CD4-positive, alpha-beta memory T cell (primary cell): Measurements from ENCODE around the gene KCNIP4. TPM values are rescaled to one million over a fixed set of nuclear protein-coding genes. Genes with fewer than 3 reads are reported as not detected.

Source experiments
- CTCF ChIA-PET: fragments of 350-600 bp; sonication (Branson Sonifier 250); formaldehyde crosslinking; loops from one replicate; lab custom pipeline; 2021; ENCODE audit warnings: inconsistent platforms; ENCODE audit not compliant: partially characterized antibody; lab: Charles Lee
- POLR2A ChIA-PET: fragments of 350-600 bp; sonication (Branson Sonifier 250); formaldehyde crosslinking; loops from one replicate; lab custom pipeline; 2021; ENCODE audit not compliant: partially characterized antibody; lab: Charles Lee
- DNase-seq, 5 donors: peaks; one replicate each; pipeline versions ENCODE4 v3.0.0 to v3.0.0-alpha.2; 2020 to 2022; ENCODE audit warnings: mixed read lengths in 1 of 5
- H3K27ac ChIP-seq: one replicate; pipeline ENCODE4 v1.7.0; 2013; ENCODE audit warnings: low read depth, low read length
- H3K27me3 ChIP-seq: 2 replicates; pipeline ENCODE4 v1.7.0; 2013; ENCODE audit warnings: mild to moderate bottlenecking, low read length, moderate library complexity; ENCODE audit not compliant: insufficient read depth
- H3K36me3 ChIP-seq: 2 replicates; pipeline ENCODE4 v1.7.0; 2013; ENCODE audit warnings: mild to moderate bottlenecking, low read length, moderate library complexity; ENCODE audit not compliant: insufficient read depth
- H3K4me1 ChIP-seq: 2 replicates; pipeline ENCODE4 v1.7.0; 2013; ENCODE audit warnings: mild to moderate bottlenecking, low read length, moderate library complexity; ENCODE audit not compliant: insufficient read depth
- H3K4me3 ChIP-seq, 2 donors: one replicate each; pipeline ENCODE4 v1.7.0; 2013; ENCODE audit warnings: low read length in 2 of 2, mild to moderate bottlenecking in 1 of 2
- H3K9me3 ChIP-seq, 2 donors: one replicate each; pipeline ENCODE4 v1.7.0; 2013; ENCODE audit warnings: low read length in 2 of 2, control low read depth in 1 of 2; ENCODE audit not compliant: control insufficient read depth in 1 of 2
- H3K27ac Mint-ChIP-seq, 7 donors: one replicate each; pipeline ENCODE4 v1.8.0; 2020 to 2021; ENCODE audit warnings: mixed read lengths in 7 of 7, mild to moderate bottlenecking in 6 of 7, inconsistent platforms in 3 of 7, moderate library complexity in 3 of 7
- H3K27me3 Mint-ChIP-seq, 2 donors: one replicate each; pipeline ENCODE4 v1.8.0; 2020 to 2021; ENCODE audit warnings: mixed read lengths in 2 of 2
- H3K36me3 Mint-ChIP-seq, 2 donors: one replicate each; pipeline ENCODE4 v1.8.0; 2020 to 2021; ENCODE audit warnings: mixed read lengths in 2 of 2, inconsistent platforms in 1 of 2, mild to moderate bottlenecking in 1 of 2
- H3K4me1 Mint-ChIP-seq, 4 donors: one replicate each; pipeline ENCODE4 v1.8.0; 2020 to 2021; ENCODE audit warnings: mixed read lengths in 4 of 4, mild to moderate bottlenecking in 1 of 4
- H3K4me3 Mint-ChIP-seq, 8 donors: one replicate each; pipeline ENCODE4 v1.8.0; 2020 to 2021; ENCODE audit warnings: mixed read lengths in 8 of 8, mild to moderate bottlenecking in 7 of 8, moderate library complexity in 6 of 8, inconsistent platforms in 3 of 8
- H3K9me3 Mint-ChIP-seq, 8 donors: one replicate each; pipeline ENCODE4 v1.8.0; 2020 to 2021; ENCODE audit warnings: mixed read lengths in 8 of 8, mild to moderate bottlenecking in 5 of 8, inconsistent platforms in 3 of 8, moderate library complexity in 1 of 8
- intact Hi-C: fragments of 100-400 bp; cut with micrococcal nuclease; formaldehyde crosslinking; loops from one replicate; pipeline ENCODE4 v1.15.1; 2023
- polyA plus RNA-seq, 2 donors: library from polyadenylated mRNA; unstranded; fragments of 300-500 nt; fragmentation: Illumina TruSeq; gene quantifications; one replicate each; pipeline ENCODE4 v1.2.3, GENCODE V29; 2021
- total RNA-seq, 2 experiments: library from RNA; stranded (reverse); gene quantifications; one replicate each; pipeline ENCODE4 v1.2.3, GENCODE V29; 2021

Gene KCNIP4
- total and polyA plus RNA-seq, 4 experiments from 2014 or later, result 0.11 to 0.26 TPM; not detected in 2

DNA sequence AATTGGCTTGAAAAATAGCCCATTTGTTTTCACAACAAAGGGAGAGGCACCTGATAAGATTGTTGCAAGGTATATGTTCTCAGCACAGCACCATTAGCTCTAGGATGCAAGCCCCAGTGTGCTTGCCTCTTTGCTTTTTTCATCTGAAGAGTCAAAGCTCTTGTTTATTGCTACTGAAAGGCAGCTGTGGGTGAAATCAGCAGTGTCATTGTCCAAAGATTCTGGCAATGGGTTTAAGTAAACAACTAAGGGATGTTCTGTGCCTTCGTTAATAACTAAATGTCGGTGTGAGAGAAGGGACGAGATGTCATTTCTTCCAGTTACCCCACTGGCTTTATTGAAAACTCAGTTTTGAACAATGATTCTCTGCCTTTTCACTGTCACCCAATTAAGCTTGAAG is 567.7 kb downstream of the KCNIP4 start:
- no peak overlapping the region for H3K4me3 ChIP-seq
- Mint-ChIP-seq H3K36me3 (no peaks in the 10 kb centered on the region), H3K27ac (no peak overlapping the region), H3K9me3 (peaks cover 0 to 12% (median 1%) of the 10 kb centered on the region in 8 donors), H3K4me3 (no peak overlapping the region), H3K27me3 (no peaks in the 10 kb centered on the region), H3K4me1 (no peaks in the 10 kb centered on the region)
- ChIA-PET POLR2A (no interaction called here), CTCF (no interaction called here)
- H3K36me3 ChIP-seq, result no peaks in the 10 kb centered on the region
- no peaks in the 10 kb centered on the region for H3K4me1 ChIP-seq
- no peaks in the 10 kb centered on the region for H3K27me3 ChIP-seq
- intact Hi-C loops, result no loop called here
- H3K27ac ChIP-seq, result no peak overlapping the region
- DNase-seq, result peak in 1 of 5 donors; percentile 33
- no peaks in the 10 kb centered on the region for H3K9me3 ChIP-seq

DNA sequence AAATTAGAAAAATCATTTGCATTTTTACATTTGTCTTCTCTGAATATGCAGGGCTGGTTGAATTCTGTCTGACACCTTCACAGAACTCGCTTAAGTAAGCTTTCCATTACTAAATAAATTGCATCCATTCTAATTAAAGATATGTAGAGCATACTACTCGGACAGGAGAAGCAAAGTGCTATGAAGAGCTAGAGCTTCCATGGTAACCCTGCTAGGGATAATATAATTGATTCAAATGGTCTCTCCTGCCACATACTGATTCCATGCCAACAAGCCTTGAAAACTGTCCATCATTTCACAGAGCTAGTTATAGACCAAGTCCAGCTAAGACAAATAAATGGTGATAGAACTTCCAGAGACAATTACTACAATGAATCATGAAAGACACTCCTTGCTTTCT is 571.5 kb downstream of the KCNIP4 start:
- no peak overlapping the region for H3K27ac ChIP-seq
- ChIA-PET CTCF (no interaction called here), POLR2A (interaction anchor here (0.6 kb wide), 1 partner anchor 22 kb away, joined by 3 read pairs; no protein-coding TSS in a partner anchor)
- peaks cover 0 to 12% (median 3%) of the 10 kb centered on the region in 8 donors for H3K9me3 Mint-ChIP-seq
- H3K27me3 ChIP-seq, result no peaks in the 10 kb centered on the region
- intact Hi-C loops, result no loop called here
- H3K36me3 ChIP-seq, result no peaks in the 10 kb centered on the region
- H3K27me3 Mint-ChIP-seq, result no peaks in the 10 kb centered on the region
- no peak overlapping the region for H3K27ac Mint-ChIP-seq
- no peaks in the 10 kb centered on the region for H3K9me3 ChIP-seq
- DNase-seq, result no peak
- no peak overlapping the region for H3K4me3 Mint-ChIP-seq
- no peaks in the 10 kb centered on the region for H3K36me3 Mint-ChIP-seq
- no peak overlapping the region for H3K4me3 ChIP-seq
- H3K4me1 Mint-ChIP-seq, result no peaks in the 10 kb centered on the region
- H3K4me1 ChIP-seq, result no peaks in the 10 kb centered on the region

DNA sequence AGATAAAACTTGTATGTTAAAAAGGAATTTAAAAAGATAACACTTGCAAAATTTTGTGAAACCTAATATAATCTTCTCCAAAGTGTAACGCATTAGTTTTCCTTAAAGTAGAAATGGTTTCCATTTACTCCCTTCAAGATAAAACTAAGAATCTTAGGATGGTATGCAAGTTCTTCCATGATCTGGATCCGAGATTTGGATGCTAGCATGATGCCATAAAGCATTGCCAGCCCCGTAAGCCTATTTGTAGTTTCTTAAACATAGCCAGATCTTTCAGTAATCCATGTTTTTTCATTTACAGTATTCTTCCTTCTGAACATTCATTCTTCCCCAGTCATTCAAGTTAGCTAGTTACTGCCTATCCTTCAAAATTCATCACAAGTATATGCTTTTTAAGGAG is 572.4 kb downstream of the KCNIP4 start:
- Histone ChIP-seq H3K4me3 (no peak overlapping the region), H3K4me1 (no peaks in the 10 kb centered on the region), H3K36me3 (no peaks in the 10 kb centered on the region), H3K27me3 (no peaks in the 10 kb centered on the region), H3K27ac (no peak overlapping the region), H3K9me3 (no peaks in the 10 kb centered on the region)
- no peak for DNase-seq
- no peaks in the 10 kb centered on the region for H3K4me1 Mint-ChIP-seq
- H3K27me3 Mint-ChIP-seq, result no peaks in the 10 kb centered on the region
- ChIA-PET CTCF (no interaction called here), POLR2A (no interaction called here)
- H3K9me3 Mint-ChIP-seq, result peaks cover 0 to 8% (median 3%) of the 10 kb centered on the region in 8 donors
- intact Hi-C loops, result no loop called here
- H3K36me3 Mint-ChIP-seq, result no peaks in the 10 kb centered on the region
- no peak overlapping the region for H3K27ac Mint-ChIP-seq
- no peak overlapping the region for H3K4me3 Mint-ChIP-seq

DNA sequence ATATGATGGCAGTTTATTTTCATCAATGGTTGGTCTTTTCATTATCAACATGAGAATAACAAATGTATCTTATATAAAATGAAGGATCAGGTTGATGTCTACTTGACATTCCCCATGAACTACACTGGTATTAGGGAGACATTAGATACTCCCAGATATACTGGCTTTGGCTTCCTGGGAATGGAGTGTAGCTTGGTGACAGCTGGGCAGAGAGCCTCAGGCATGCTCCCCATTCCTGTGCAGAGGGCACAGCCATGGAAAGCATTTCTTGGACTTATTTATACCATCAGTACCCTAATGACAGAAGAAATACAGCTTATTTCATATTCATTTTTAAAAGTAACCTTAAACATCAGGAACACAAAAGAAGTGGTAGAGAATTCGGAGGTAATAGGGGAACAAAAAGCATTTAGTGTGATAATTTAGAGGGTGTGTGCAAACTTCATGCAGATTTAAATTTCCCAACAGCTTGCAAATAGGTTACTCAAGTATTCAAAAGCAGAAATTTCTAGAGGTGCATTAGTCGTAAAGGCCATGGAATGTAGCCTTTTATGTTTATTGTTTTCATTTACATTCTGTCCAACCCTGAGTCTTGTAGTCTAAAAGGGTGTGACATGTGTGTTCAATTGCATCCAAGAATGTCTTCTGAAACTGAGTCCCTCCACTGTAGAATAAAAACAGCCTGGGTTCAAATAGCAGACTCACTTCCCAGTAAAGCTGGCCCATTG is 573.8 kb downstream of the KCNIP4 start:
- H3K4me1 ChIP-seq, result no peaks in the 10 kb centered on the region
- Mint-ChIP-seq H3K4me3 (no peak overlapping the region), H3K27ac (no peak overlapping the region), H3K4me1 (no peaks in the 10 kb centered on the region), H3K27me3 (no peaks in the 10 kb centered on the region), H3K36me3 (no peaks in the 10 kb centered on the region), H3K9me3 (peaks cover 0 to 9% (median 5%) of the 10 kb centered on the region in 8 donors)
- ChIA-PET CTCF (no interaction called here), POLR2A (no interaction called here)
- intact Hi-C loops, result no loop called here
- H3K9me3 ChIP-seq, result no peaks in the 10 kb centered on the region
- no peaks in the 10 kb centered on the region for H3K36me3 ChIP-seq
- no peak overlapping the region for H3K4me3 ChIP-seq
- no peaks in the 10 kb centered on the region for H3K27me3 ChIP-seq
- no peak overlapping the region for H3K27ac ChIP-seq
- no peak for DNase-seq

DNA sequence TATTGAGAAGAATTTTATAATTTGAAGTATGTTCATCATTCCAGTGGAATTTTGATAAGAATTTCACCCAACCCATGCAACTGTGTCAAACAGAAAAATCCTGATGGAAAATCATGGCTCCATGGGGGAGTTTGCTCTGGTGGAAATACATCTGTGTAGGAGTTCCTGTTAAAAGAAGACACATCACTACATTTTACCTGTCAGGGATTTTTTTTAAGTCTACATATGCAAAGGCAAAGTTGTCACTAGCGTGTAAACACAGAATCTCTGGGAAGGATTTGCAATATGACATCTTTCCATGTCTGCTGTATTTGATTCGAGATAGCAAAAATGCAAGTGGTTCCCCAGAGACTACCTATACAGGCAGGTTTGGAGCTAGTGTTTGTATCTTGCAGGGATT is 581.0 kb downstream of the KCNIP4 start:
- CTCF ChIA-PET, result no interaction called here
- no peaks in the 10 kb centered on the region for H3K9me3 ChIP-seq
- intact Hi-C loops, result no loop called here
- H3K36me3 ChIP-seq, result no peaks in the 10 kb centered on the region
- Mint-ChIP-seq H3K36me3 (no peaks in the 10 kb centered on the region), H3K27ac (no peak overlapping the region), H3K4me3 (no peak overlapping the region), H3K4me1 (no peaks in the 10 kb centered on the region), H3K27me3 (peaks cover 0 to 2% of the 10 kb centered on the region in 2 donors), H3K9me3 (peaks cover 3 to 11% (median 4%) of the 10 kb centered on the region in 8 donors)
- no peak overlapping the region for H3K4me3 ChIP-seq
- no peaks in the 10 kb centered on the region for H3K4me1 ChIP-seq
- H3K27me3 ChIP-seq, result no peaks in the 10 kb centered on the region
- POLR2A ChIA-PET, result no interaction called here
- no peak for DNase-seq
- no peak overlapping the region for H3K27ac ChIP-seq

DNA sequence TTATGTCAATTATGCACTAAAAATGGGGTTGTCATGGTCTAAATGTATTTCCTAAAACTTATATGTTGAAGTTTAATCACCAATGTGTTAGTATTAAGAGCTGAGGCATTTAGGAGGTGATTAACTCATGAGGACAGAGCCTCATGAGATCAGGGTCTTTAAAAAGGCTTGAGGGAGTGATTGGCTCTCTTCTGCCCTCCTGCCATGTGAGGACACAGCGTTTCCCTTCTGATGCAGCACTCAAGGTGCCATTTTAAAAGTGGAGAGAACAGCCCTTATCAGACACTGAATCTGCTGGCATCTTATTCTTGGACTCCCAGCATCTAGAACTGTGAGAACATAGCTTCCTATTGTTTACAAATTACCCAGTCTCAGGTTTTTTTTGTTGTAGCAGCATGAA is 581.7 kb downstream of the KCNIP4 start:
- Histone ChIP-seq H3K4me3 (no peak overlapping the region), H3K9me3 (no peaks in the 10 kb centered on the region), H3K36me3 (no peaks in the 10 kb centered on the region), H3K27me3 (no peaks in the 10 kb centered on the region), H3K4me1 (no peaks in the 10 kb centered on the region), H3K27ac (no peak overlapping the region)
- DNase-seq, result no peak
- intact Hi-C loops, result no loop called here
- no peak overlapping the region for H3K27ac Mint-ChIP-seq
- no peak overlapping the region for H3K4me3 Mint-ChIP-seq
- ChIA-PET CTCF (no interaction called here), POLR2A (no interaction called here)
- H3K36me3 Mint-ChIP-seq, result no peaks in the 10 kb centered on the region
- no peaks in the 10 kb centered on the region for H3K4me1 Mint-ChIP-seq
- peaks cover 3 to 11% (median 5%) of the 10 kb centered on the region in 8 donors for H3K9me3 Mint-ChIP-seq
- peaks cover 0 to 2% of the 10 kb centered on the region in 2 donors for H3K27me3 Mint-ChIP-seq

DNA sequence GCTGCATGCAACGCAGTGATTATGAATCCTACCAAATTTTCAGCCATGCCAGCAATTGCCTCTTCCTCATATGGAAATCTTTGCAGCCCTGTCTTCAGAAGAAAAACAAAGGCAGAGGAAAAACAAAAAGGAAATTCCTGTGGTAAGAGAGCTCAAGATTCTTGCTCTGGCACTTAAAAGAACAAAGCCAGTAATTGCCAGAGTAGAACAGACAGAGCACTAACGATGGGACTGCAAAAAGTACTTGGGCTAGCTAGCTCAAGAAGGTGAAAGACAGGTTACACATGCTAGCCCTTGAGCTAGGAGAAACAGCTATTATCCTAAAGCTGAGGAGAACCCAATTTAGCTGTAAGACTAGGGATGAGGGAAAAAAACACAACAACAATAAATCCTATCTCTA is 582.3 kb downstream of the KCNIP4 start:
- H3K27ac ChIP-seq, result no peak overlapping the region
- intact Hi-C loops, result no loop called here
- CTCF ChIA-PET, result no interaction called here
- no peaks in the 10 kb centered on the region for H3K36me3 ChIP-seq
- Mint-ChIP-seq H3K27me3 (peaks cover 0 to 2% of the 10 kb centered on the region in 2 donors), H3K27ac (no peak overlapping the region), H3K36me3 (no peaks in the 10 kb centered on the region), H3K4me1 (no peaks in the 10 kb centered on the region), H3K4me3 (no peak overlapping the region), H3K9me3 (peaks cover 3 to 11% (median 5%) of the 10 kb centered on the region in 8 donors)
- no peaks in the 10 kb centered on the region for H3K9me3 ChIP-seq
- no peaks in the 10 kb centered on the region for H3K4me1 ChIP-seq
- H3K4me3 ChIP-seq, result no peak overlapping the region
- POLR2A ChIA-PET, result no interaction called here
- H3K27me3 ChIP-seq, result no peaks in the 10 kb centered on the region
- no peak for DNase-seq
